Measurements from ENCODE around the gene FMN1.

- no peak for TF ChIP-seq CTCF (IDR thresholded peaks at IDR 0.05)
- peak in 1 of 2 donors; percentile 50 for TF ChIP-seq POLR2A (IDR thresholded peaks at IDR 0.05)
- TF ChIP-seq EP300 (IDR thresholded peaks at IDR 0.05), result no peak
- no peak for TF ChIP-seq POLR2AphosphoS5 (IDR thresholded peaks at IDR 0.05)
Measured at GRCh38 chr15:33068007-33068481, 126.5 kb downstream of the FMN1 start.
